Parathyroid adenoma (tissue), 2 donors: ENCODE data around the gene CCDC85B.

Source experiments
- H2AFZ ChIP-seq: fragments of 300-600 bp; sonication (generic); one replicate; pipeline ENCODE4 v1.7.0; 2017; ENCODE audit warnings: antibody characterized with exemption, mild to moderate bottlenecking
- H3K27ac ChIP-seq: fragments of 300-600 bp; sonication (generic); one replicate; pipeline ENCODE4 v1.7.0; 2017
- H3K27me3 ChIP-seq: fragments of 300-600 bp; sonication (generic); one replicate; pipeline ENCODE4 v1.7.0; 2017; ENCODE audit warnings: low read length; ENCODE audit not compliant: control insufficient read depth, insufficient read depth
- H3K36me3 ChIP-seq: fragments of 300-600 bp; sonication (generic); one replicate; pipeline ENCODE4 v1.7.0; 2017; ENCODE audit warnings: low read length; ENCODE audit not compliant: control insufficient read depth, insufficient read depth
- H3K4me1 ChIP-seq: fragments of 300-600 bp; sonication (generic); one replicate; pipeline ENCODE4 v1.7.0; 2017; ENCODE audit warnings: control low read depth
- H3K4me2 ChIP-seq: fragments of 300-600 bp; sonication (generic); one replicate; pipeline ENCODE4 v1.7.0; 2017; ENCODE audit warnings: low read length
- H3K4me3 ChIP-seq: fragments of 300-600 bp; sonication (generic); one replicate; pipeline ENCODE4 v1.7.0; 2017; ENCODE audit warnings: low read depth, low read length
- H3K79me2 ChIP-seq: fragments of 300-600 bp; sonication (generic); one replicate; pipeline ENCODE4 v1.7.0; 2017; ENCODE audit warnings: control low read depth
- H3K9ac ChIP-seq: fragments of 300-600 bp; sonication (generic); one replicate; pipeline ENCODE4 v1.7.0; 2017; ENCODE audit warnings: mild to moderate bottlenecking
- H3K9me3 ChIP-seq: fragments of 300-600 bp; sonication (generic); one replicate; pipeline ENCODE4 v1.7.0; 2017; ENCODE audit warnings: low read length; ENCODE audit not compliant: control insufficient read depth
- CTCF ChIP-seq: fragments of 300-600 bp; sonication (generic); IDR thresholded peaks from one replicate; pipeline ENCODE4 v1.7.0; 2017; ENCODE audit warnings: antibody characterized with exemption, mild to moderate bottlenecking
- donor health status: primary hyperparathyroidism.

The CCDC85B gene

GRCh38 chr11:65883786-65884715, 6.4 kb upstream of the CCDC85B start:
- Histone ChIP-seq H3K27ac (no peak overlapping the region), H3K79me2 (no peaks in the 10 kb centered on the region), H3K9me3 (no peaks in the 10 kb centered on the region), H3K36me3 (no peaks in the 10 kb centered on the region), H3K4me3 (no peak overlapping the region), H3K27me3 (no peaks in the 10 kb centered on the region), H3K4me1 (peaks cover 5% of the 10 kb centered on the region), H3K4me2 (no peak overlapping the region), H2AFZ (no peak overlapping the region), H3K9ac (no peak overlapping the region)
- no peak for TF ChIP-seq CTCF

DNA sequence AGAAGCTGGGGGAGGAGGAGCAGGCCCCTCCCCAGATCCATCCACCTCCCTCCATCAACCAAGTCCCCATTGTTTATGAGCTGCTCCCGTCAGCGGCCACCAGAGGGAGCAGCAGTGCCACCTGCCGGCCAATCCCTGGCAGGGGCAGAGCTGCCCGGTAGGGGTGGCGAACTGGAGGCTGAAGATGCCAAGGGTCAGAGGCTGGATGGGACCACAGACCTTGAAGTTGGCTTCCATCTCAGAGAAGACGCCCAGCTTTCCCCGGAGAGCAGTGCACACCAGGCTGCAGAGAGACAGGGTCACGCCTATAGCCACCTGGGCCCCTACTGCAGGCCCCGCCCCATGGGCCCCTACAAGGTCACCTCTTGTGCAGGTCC, 5.8 kb upstream of the CCDC85B start:
- TF ChIP-seq CTCF, result peak; percentile 90
- Histone ChIP-seq H3K27ac (no peak overlapping the region), H3K79me2 (no peaks in the 10 kb centered on the region), H3K4me2 (no peak overlapping the region), H3K27me3 (no peaks in the 10 kb centered on the region), H3K4me3 (no peak overlapping the region), H2AFZ (no peak overlapping the region), H3K4me1 (peaks cover 5% of the 10 kb centered on the region), H3K9me3 (no peaks in the 10 kb centered on the region), H3K9ac (no peak overlapping the region), H3K36me3 (no peaks in the 10 kb centered on the region)

DNA sequence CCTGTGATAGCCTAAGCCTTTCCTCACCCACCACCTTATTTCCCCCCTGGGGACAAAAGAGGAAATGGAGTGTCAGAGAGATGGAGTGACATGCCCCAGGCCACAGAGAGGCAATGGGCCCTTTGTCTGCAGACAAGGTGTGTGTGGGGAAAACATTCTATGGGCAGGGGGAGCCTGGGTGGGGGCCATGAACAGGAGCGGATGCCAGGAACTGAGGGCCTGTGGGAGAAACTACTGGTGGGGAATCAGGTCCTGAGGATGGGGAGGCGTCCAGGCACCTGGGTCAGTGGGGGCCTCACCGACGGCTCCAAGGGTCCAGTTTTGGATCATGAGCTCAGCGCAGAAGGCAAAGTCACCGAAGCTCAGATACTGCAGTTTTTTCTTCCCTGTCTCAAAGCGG, 5.2 kb upstream of the CCDC85B start:
- H3K9ac ChIP-seq, result no peak overlapping the region
- no peaks in the 10 kb centered on the region for H3K27me3 ChIP-seq
- H3K4me2 ChIP-seq, result no peak overlapping the region
- no peaks in the 10 kb centered on the region for H3K9me3 ChIP-seq
- peaks cover 8% of the 10 kb centered on the region for H3K4me1 ChIP-seq
- H3K36me3 ChIP-seq, result no peaks in the 10 kb centered on the region
- no peak overlapping the region for H2AFZ ChIP-seq
- no peak overlapping the region for H3K4me3 ChIP-seq
- no peak overlapping the region for H3K27ac ChIP-seq
- no peaks in the 10 kb centered on the region for H3K79me2 ChIP-seq
- TF ChIP-seq CTCF, result no peak

- Histone ChIP-seq H3K9me3 (no peaks in the 10 kb centered on the region), H3K27ac (no peak overlapping the region), H3K9ac (no peak overlapping the region), H3K4me2 (no peak overlapping the region), H2AFZ (no peak overlapping the region), H3K4me1 (peaks cover 8% of the 10 kb centered on the region), H3K79me2 (no peaks in the 10 kb centered on the region), H3K27me3 (no peaks in the 10 kb centered on the region), H3K36me3 (no peaks in the 10 kb centered on the region), H3K4me3 (no peak overlapping the region)
- no peak for TF ChIP-seq CTCF
These were observed 4.5 kb upstream of the CCDC85B start for GRCh38 chr11:65885808-65886536.
